Hepatic stellate cell (primary cell): ENCODE data around the gene PLXNB3.
"Not testable (repeated sequence)": the region's sequence is repeated elsewhere in the genome, so short reads cannot be mapped to it uniquely, and the experiment has no call there.

Experiments
- DNase-seq: peaks from one replicate; pipeline ENCODE4 v3.0.0; 2011; ENCODE audit warnings: low spot score

Gene PLXNB3

DNA sequence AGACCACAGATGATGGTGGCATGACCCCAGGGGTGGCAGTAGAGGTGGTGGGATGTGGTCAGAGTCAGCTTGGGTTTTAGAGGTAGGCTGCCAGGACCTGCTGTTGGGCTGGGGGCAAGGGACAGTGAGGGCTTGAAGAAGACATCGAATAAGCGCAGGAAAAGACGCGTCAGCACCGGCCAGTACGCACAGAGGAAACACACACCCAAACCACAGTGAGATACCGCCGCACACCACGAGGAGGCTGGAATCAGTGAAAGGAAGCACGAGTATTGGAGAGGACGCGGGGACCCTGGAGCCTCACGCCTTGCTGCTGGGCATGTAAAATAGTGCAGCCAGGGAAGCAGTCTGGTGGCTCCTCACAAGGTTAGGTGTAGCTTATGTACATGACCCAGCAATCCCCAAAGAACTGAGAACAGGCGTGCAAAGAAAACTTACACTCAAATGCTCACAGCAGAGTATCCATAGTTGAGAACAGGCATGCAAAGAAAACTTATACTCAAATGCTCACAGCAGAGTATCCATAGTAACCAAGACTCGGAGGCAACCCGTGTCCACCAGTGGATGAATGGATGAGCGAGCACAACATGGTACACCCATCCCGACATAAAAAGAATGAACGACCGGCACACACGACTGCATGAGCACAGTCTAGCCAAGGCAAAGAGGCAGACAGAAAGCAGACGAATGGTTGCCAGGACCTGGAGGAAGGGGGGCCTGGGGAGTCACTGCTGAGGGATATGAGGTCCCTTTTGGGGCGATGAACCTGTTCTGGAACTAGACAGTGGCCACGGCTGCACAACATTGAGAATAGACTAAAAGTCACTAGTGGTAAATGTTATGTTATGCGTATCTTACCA, 53.0 kb downstream of the PLXNB3 start:
- DNase-seq, result no peak

DNA sequence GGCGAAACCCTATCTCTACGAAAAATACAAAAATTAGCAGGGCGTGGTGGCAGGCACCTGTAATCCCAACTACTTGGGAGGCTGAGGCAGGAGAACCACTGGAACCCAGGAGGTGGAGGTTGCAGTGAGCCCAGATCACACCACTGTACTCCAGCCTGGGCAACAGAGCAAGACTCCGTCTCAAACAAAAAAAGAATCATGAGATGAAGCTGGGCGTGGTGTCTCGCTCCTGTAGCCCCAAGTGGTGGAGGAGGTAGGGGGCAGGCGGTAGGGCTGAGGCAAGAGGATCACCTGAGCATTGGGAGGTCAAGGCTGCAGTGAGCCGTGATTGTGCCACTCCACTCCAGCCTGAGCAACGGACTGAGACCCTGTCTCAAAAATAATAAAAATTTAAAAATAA, 54.0 kb downstream of the PLXNB3 start:
- not testable (repeated sequence) for DNase-seq

DNA sequence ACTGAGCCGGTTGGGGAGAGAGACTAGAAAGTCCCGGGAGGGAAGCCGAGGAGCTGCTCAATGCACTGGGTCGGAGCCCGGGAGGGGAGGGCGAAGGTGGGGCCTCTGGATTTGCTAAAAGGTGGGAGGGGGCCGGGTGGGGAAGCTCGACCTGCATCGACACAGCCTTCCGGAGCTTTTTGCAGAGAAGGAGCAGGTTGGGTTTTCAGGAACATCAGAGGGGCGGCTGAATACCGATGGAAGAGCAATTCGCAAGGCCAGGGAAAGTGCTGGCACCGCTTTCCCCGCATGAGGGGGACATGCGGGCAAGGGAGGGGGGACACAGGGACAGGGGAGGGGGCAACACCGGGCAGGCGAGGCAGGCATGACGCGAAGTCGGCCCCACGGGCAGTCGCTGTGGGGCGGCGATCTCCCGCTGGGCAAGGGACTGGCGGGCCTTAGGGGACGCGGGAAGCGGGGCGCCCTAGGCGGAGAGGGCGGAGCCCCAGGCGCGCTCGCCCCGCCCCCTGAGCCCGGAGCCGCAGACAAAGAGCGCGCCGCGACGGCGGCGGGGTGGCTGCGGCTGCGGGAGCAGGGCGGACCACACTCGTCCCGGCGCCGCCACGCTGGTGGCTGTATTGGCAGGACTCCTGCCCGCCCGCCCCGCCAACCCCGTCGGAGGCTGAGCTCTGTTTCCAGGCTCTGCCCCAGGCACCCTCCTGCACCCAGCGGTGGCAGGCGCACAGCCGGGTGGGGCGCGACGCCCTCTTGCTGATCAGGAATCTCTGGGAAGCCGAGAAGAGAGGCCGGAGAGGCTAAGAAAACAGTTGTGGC, 54.7 kb downstream of the PLXNB3 start:
- DNase-seq, result no peak

DNA sequence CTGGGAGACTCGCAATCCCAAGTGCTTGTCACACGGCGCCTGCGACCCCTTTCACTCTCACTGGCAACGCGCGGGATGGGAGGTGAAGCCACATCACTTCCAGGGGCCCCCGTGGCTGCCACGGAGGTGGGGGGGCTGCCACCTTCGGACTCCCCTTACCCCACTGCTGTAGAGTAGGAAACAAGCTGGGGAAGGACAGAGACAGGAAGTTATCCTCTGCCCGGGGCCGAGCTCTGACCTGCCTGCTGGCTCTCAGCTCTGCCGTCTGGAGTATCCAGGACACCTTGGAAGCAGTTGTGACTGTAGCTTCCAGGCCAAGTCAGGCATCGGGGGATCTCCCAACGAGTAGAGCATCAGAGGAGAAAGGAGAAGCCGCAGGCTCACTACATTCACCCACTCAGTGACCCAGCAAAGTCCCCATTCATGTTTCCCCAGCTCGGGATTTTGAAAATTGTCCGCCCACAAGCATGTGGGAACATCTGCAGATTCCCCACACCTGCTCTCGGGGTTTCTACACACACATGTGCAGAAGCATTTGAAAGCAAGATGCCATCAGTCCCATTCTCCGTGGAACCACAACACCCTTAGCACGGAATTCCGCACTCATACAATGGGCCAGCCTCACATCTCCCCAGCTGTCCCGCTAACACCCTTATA, 55.5 kb downstream of the PLXNB3 start:
- DNase-seq, result no peak

DNA sequence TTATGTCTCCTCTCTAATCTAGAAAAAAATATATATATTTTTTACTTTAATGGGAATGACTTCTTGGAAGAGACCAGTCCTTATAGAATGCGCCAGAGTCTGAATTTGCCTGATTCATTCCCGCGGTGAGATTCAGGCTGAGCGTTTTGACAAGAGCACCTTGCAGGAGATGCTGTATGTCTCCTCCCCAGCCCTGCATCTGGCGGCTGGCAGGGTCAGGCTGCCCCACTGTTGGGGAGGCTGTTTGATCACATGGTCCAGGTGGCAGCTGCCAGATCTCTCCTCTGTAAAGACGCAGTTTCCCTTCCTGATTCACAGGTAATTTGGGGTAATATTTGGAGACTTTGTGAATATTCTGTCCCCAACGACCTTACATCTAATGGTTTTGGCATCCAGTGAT, 56.6 kb downstream of the PLXNB3 start:
- DNase-seq, result no peak

DNA sequence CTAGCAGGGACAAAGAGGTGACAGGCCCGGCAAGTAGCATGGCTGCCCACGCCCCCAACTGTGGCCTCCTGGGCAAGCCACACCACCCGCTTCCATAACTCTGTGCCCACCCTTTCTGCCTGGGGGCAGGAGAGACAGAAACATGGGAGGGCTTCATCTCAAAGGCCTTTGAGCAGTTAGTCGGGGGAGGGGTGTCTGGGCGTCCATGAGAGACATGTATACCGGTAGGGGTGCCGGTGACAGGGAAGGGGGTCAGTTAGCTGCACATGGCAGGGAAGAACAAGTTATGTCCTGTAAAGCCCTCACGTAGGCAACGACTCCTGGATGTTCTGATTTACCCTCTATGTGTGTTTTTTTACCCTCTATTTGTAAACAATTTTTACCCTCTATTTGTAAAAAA, 57.0 kb downstream of the PLXNB3 start:
- DNase-seq, result no peak

DNA sequence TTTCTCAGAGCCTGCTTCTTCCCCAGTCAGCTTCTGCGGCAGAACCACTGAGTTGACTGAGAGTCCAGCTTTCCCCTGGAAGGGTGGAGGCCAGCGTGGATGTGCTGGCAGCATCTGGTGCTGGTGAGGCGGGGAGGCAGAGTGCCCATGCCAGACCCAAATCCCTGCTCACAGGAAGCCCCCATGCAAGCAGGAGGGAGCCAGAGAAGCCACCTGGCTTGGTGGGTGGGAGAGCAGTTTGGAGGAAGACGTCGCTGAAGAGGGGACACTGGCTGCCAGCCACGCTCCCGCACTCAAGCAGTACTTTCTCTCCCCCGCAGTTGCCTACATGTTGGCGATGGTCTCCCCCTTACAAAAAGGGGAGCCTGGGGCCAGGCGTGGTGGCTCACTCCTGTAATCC, 60.3 kb downstream of the PLXNB3 start:
- peak; percentile 2 for DNase-seq

DNA sequence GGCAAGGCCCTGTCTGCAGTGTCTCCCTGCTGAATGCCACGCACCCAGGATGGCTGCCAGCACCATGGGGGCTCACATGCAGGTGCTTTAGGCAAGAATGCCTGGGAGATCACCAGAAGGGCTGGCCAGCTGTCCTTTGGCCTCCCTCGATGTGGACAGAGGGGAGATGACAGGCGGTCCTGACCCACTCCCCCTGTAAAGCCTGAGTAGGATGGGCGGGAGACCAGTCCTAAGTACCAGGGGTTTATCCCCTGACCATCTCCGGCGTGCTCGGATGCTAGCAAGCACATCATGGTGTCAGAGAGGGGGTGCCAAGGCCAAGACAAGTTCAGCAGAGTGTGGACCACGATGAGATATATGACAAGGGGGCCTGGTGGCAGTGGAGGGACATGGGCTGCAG, 61.0 kb downstream of the PLXNB3 start:
- DNase-seq, result no peak
